ENCODE data around the gene RRP1. TPM values are rescaled to one million over a fixed set of nuclear protein-coding genes. Genes with fewer than 3 reads are reported as not detected.

Gene RRP1
- total and polyA plus RNA-seq, 8 donors: 7.6 to 18.4 (median 12.3) TPM

GRCh38 chr21:43770066-43770655 is 19.2 kb upstream of the RRP1 start:
- Histone ChIP-seq H3K27me3 (no peaks in the 10 kb centered on the region), H3K4me3 (no peak overlapping the region), H3K36me3 (peaks cover 0 to 8% (median 5%) of the 10 kb centered on the region in 3 donors), H3K27ac (no peak overlapping the region), H3K4me1 (peaks cover 0 to 11% (median 0%) of the 10 kb centered on the region in 3 donors), H3K9me3 (no peaks in the 10 kb centered on the region)
- DNase-seq: peak in 1 of 6 donors; percentile 34
- 74 to 79% methylated on average over 21 of the region's 21 CpGs for WGBS, 2 donors
- ATAC-seq: no peak
- no peak for TF ChIP-seq CTCF (IDR thresholded peaks at IDR 0.05)
- no peak for FAIRE-seq
- intact Hi-C loops (cut with DNase I): loop anchor here in 1 of 3 donors (10.0 kb wide), 1 partner anchor 45 kb away; no protein-coding TSS in a partner anchor

GRCh38 chr21:43771199-43771675 is 18.1 kb upstream of the RRP1 start:
- peaks cover 0 to 8% (median 5%) of the 10 kb centered on the region in 3 donors for H3K36me3 ChIP-seq
- H3K4me3 ChIP-seq: no peak overlapping the region
- no peaks in the 10 kb centered on the region for H3K27me3 ChIP-seq
- WGBS, 2 donors: 71 to 73% methylated on average over 13 of the region's 13 CpGs
- peak in 1 of 6 donors; percentile 36 for DNase-seq
- intact Hi-C loops (cut with DNase I): loop anchor here in 1 of 3 donors (10.0 kb wide), 1 partner anchor 46 kb away; no protein-coding TSS in a partner anchor
- no peaks in the 10 kb centered on the region for H3K9me3 ChIP-seq
- no peak for ATAC-seq
- peaks cover 0 to 14% (median 0%) of the 10 kb centered on the region in 3 donors for H3K4me1 ChIP-seq
- H3K27ac ChIP-seq: no peak overlapping the region
- FAIRE-seq: no peak
- TF ChIP-seq CTCF (IDR thresholded peaks at IDR 0.05): no peak

GRCh38 chr21:43771698-43772424 is 17.5 kb upstream of the RRP1 start:
- no peaks in the 10 kb centered on the region for H3K27me3 ChIP-seq
- H3K4me3 ChIP-seq: no peak overlapping the region
- intact Hi-C loops (cut with DNase I): loop anchor here in 1 of 3 donors (10.0 kb wide), 1 partner anchor 47 kb away; no protein-coding TSS in a partner anchor
- peaks cover 0 to 8% (median 5%) of the 10 kb centered on the region in 3 donors for H3K36me3 ChIP-seq
- no peak for FAIRE-seq
- no peak for TF ChIP-seq CTCF (IDR thresholded peaks at IDR 0.05)
- DNase-seq: no peak
- no peaks in the 10 kb centered on the region for H3K9me3 ChIP-seq
- no peak overlapping the region for H3K27ac ChIP-seq
- peaks cover 0 to 14% (median 0%) of the 10 kb centered on the region in 3 donors for H3K4me1 ChIP-seq
- 86 to 90% methylated on average over 13 of the region's 13 CpGs for WGBS, 2 donors
- ATAC-seq: no peak

GRCh38 chr21:43772425-43772821 is 17.0 kb upstream of the RRP1 start:
- DNase-seq (no peak), FAIRE-seq (no peak), ATAC-seq (no peak)
- Histone ChIP-seq H3K36me3 (peaks cover 0 to 8% (median 5%) of the 10 kb centered on the region in 3 donors), H3K4me3 (no peak overlapping the region), H3K27ac (no peak overlapping the region), H3K4me1 (peaks cover 0 to 14% (median 0%) of the 10 kb centered on the region in 3 donors), H3K9me3 (no peaks in the 10 kb centered on the region), H3K27me3 (no peaks in the 10 kb centered on the region)
- 80 to 81% methylated on average over 6 of the region's 6 CpGs for WGBS, 2 donors
- intact Hi-C loops (cut with DNase I): loop anchor here in 1 of 3 donors (10.0 kb wide), 1 partner anchor 48 kb away; no protein-coding TSS in a partner anchor
- TF ChIP-seq CTCF (IDR thresholded peaks at IDR 0.05): no peak

All from pancreas (tissue), 10 donors.